HEK293 (cell line): ENCODE measurements around the gene ZNF629.

ENCODE experiments used
- BCL11A ChIP-seq: fragments of 450-650 bp; formaldehyde crosslinking; IDR thresholded peaks from 2 replicates; pipeline ENCODE4 v1.5.1; 2016; ENCODE audit warnings: low read depth, missing biosample characterization, missing genetic modification characterization
- BCL11B ChIP-seq: fragments of 450-650 bp; formaldehyde crosslinking; IDR thresholded peaks from 2 replicates; pipeline ENCODE4 v1.5.1; 2016; ENCODE audit warnings: low read depth, missing biosample characterization, missing genetic modification characterization
- CTCF ChIP-seq: fragments of 450-650 bp; formaldehyde crosslinking; IDR thresholded peaks from 2 replicates; pipeline ENCODE4 v1.5.1; 2016; ENCODE audit warnings: missing biosample characterization, missing genetic modification characterization
- ELK4 ChIP-seq: IDR thresholded peaks from 2 replicates; pipeline ENCODE4 v1.6.1; 2011; ENCODE audit warnings: mild to moderate bottlenecking, low read depth, low read length, borderline replicate concordance
- IKZF3 ChIP-seq: fragments of 450-650 bp; IDR thresholded peaks from 2 replicates; pipeline ENCODE4 v1.5.0; 2018; ENCODE audit warnings: missing biosample characterization, mild to moderate bottlenecking, missing genetic modification characterization, moderate library complexity
- INSM2 ChIP-seq: fragments of 450-650 bp; formaldehyde crosslinking; IDR thresholded peaks from 2 replicates; pipeline ENCODE4 v1.5.1; 2016; ENCODE audit warnings: missing biosample characterization, missing genetic modification characterization
- KLF9 ChIP-seq: fragments of 450-650 bp; formaldehyde crosslinking; IDR thresholded peaks from 2 replicates; pipeline ENCODE4 v1.5.1; 2016; ENCODE audit warnings: missing biosample characterization, missing genetic modification characterization, low read depth
- MYNN ChIP-seq: fragments of 450-650 bp; formaldehyde crosslinking; IDR thresholded peaks from 2 replicates; pipeline ENCODE4 v1.5.1; 2016; ENCODE audit warnings: missing biosample characterization, missing genetic modification characterization, borderline replicate concordance
- SP2 ChIP-seq: fragments of 450-650 bp; formaldehyde crosslinking; IDR thresholded peaks from 2 replicates; pipeline ENCODE4 v1.5.1; 2016; ENCODE audit warnings: missing biosample characterization, missing genetic modification characterization
- TRIM28 ChIP-seq: IDR thresholded peaks from 2 replicates; pipeline ENCODE4 v1.6.1; 2011; ENCODE audit warnings: low read length, control low read depth, borderline replicate concordance
- ZBTB20 ChIP-seq: fragments of 450-650 bp; formaldehyde crosslinking; IDR thresholded peaks from 2 replicates; pipeline ENCODE4 v1.5.1; 2016; ENCODE audit warnings: missing biosample characterization, missing genetic modification characterization
- ZBTB48 ChIP-seq: fragments of 450-650 bp; formaldehyde crosslinking; IDR thresholded peaks from 2 replicates; pipeline ENCODE4 v1.5.1; 2016; ENCODE audit warnings: missing biosample characterization, missing genetic modification characterization
- ZFP69B ChIP-seq: fragments of 450-650 bp; formaldehyde crosslinking; IDR thresholded peaks from 2 replicates; pipeline ENCODE4 v1.5.1; 2016; ENCODE audit warnings: missing biosample characterization, missing genetic modification characterization
- ZNF157 ChIP-seq: fragments of 450-650 bp; formaldehyde crosslinking; IDR thresholded peaks from 2 replicates; pipeline ENCODE4 v1.5.1; 2016; ENCODE audit warnings: missing biosample characterization, missing genetic modification characterization
- ZNF214 ChIP-seq: fragments of 450-650 bp; formaldehyde crosslinking; IDR thresholded peaks from 2 replicates; pipeline ENCODE4 v1.5.1; 2017; ENCODE audit warnings: missing biosample characterization, mild to moderate bottlenecking, missing genetic modification characterization, borderline replicate concordance
- ZNF23 ChIP-seq: fragments of 450-650 bp; formaldehyde crosslinking; IDR thresholded peaks from 2 replicates; pipeline ENCODE4 v1.5.1; 2016; ENCODE audit warnings: missing biosample characterization, missing genetic modification characterization, borderline replicate concordance
- ZNF239 ChIP-seq: fragments of 450-650 bp; formaldehyde crosslinking; IDR thresholded peaks from 2 replicates; pipeline ENCODE4 v1.5.1; 2016; ENCODE audit warnings: missing biosample characterization, missing genetic modification characterization
- ZNF248 ChIP-seq: fragments of 450-650 bp; formaldehyde crosslinking; IDR thresholded peaks from 2 replicates; pipeline ENCODE4 v1.5.1; 2017; ENCODE audit warnings: missing biosample characterization, missing genetic modification characterization
- ZNF266 ChIP-seq: fragments of 450-650 bp; formaldehyde crosslinking; IDR thresholded peaks from 2 replicates; pipeline ENCODE4 v1.5.1; 2016; ENCODE audit warnings: missing biosample characterization, missing genetic modification characterization, low read depth
- ZNF311 ChIP-seq: fragments of 450-650 bp; formaldehyde crosslinking; IDR thresholded peaks from 2 replicates; pipeline ENCODE4 v1.5.1; 2017; ENCODE audit warnings: missing biosample characterization, missing genetic modification characterization, borderline replicate concordance
- ZNF391 ChIP-seq: fragments of 450-650 bp; formaldehyde crosslinking; IDR thresholded peaks from 2 replicates; pipeline ENCODE4 v1.5.1; 2016; ENCODE audit warnings: low read depth, missing biosample characterization, missing genetic modification characterization, borderline replicate concordance
- ZNF394 ChIP-seq: fragments of 450-650 bp; formaldehyde crosslinking; IDR thresholded peaks from 2 replicates; pipeline ENCODE4 v1.5.1; 2016; ENCODE audit warnings: missing biosample characterization, missing genetic modification characterization, mild to moderate bottlenecking, moderate library complexity, borderline replicate concordance
- ZNF426 ChIP-seq: fragments of 450-650 bp; formaldehyde crosslinking; IDR thresholded peaks from 2 replicates; pipeline ENCODE4 v1.5.1; 2017; ENCODE audit warnings: missing biosample characterization, missing genetic modification characterization, mild to moderate bottlenecking, inconsistent platforms, moderate library complexity
- ZNF501 ChIP-seq: fragments of 450-650 bp; formaldehyde crosslinking; IDR thresholded peaks from 2 replicates; pipeline ENCODE4 v1.5.1; 2016; ENCODE audit warnings: missing biosample characterization, missing genetic modification characterization
- ZNF510 ChIP-seq: fragments of 450-650 bp; formaldehyde crosslinking; IDR thresholded peaks from 2 replicates; pipeline ENCODE4 v1.5.1; 2018; ENCODE audit warnings: mild to moderate bottlenecking, missing genetic modification characterization, missing biosample characterization; ENCODE audit not compliant: insufficient replicate concordance
- ZNF530 ChIP-seq: fragments of 450-650 bp; formaldehyde crosslinking; IDR thresholded peaks from 2 replicates; pipeline ENCODE4 v1.5.1; 2016; ENCODE audit warnings: low read depth, missing biosample characterization, missing genetic modification characterization
- ZNF585B ChIP-seq: fragments of 450-650 bp; formaldehyde crosslinking; IDR thresholded peaks from 2 replicates; pipeline ENCODE4 v1.5.1; 2016; ENCODE audit warnings: missing biosample characterization, missing genetic modification characterization
- ZNF600 ChIP-seq: fragments of 450-650 bp; formaldehyde crosslinking; IDR thresholded peaks from 2 replicates; pipeline ENCODE4 v1.5.1; 2016; ENCODE audit warnings: missing biosample characterization, missing genetic modification characterization
- ZNF692 ChIP-seq: fragments of 450-650 bp; formaldehyde crosslinking; IDR thresholded peaks from 2 replicates; pipeline ENCODE4 v1.5.1; 2016; ENCODE audit warnings: missing biosample characterization, missing genetic modification characterization
- ZNF768 ChIP-seq: fragments of 450-650 bp; formaldehyde crosslinking; IDR thresholded peaks from 2 replicates; pipeline ENCODE4 v1.5.1; 2018; ENCODE audit warnings: missing biosample characterization, mild to moderate bottlenecking, missing genetic modification characterization
- ZNF776 ChIP-seq: fragments of 450-650 bp; formaldehyde crosslinking; IDR thresholded peaks from 2 replicates; pipeline ENCODE4 v1.5.0; 2017; ENCODE audit warnings: missing biosample characterization, missing genetic modification characterization, borderline replicate concordance
- ZSCAN16 ChIP-seq: fragments of 450-650 bp; formaldehyde crosslinking; IDR thresholded peaks from 2 replicates; pipeline ENCODE4 v1.5.1; 2016; ENCODE audit warnings: missing biosample characterization, missing genetic modification characterization

Gene ZNF629

DNA sequence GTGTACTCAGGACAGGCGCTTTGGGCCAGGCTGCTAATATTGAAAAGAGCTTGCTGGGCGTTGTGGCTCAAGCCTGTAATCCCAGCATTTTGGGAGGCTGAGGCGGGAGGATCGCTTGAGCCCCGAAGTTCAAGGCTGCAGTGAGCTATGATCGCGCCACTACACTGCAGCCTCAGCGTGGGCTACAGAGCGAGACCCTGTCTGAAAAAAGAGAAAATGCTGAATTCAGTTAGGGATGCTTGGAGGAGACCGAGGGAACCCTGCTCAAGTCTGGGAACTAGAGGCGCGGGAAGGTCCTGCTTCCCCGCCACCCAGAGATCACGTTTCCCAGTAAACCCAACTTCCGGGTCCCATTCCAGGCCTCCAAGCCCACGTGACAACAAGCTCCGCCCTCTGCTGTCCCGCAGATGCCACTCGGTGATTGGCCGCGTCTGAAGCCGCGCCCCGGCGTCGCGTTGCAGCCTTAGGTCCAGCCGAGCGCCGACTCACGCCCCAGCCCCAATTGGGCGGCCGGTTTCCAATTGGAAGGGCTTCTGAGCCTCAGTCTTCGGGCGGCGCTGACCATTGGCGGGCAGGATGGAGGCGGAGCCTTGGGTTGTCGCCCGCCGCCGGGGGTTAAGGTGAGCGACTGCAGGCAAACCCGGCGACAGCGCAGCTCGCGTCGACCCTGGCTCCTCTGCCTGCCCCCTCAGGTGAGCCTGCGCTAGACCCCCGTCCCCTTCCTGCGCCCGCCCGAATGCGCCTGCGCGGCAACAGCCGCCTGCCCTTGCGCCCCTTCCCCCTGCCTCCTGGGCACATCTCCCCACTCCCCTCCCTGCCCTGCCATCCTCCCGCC, 39.0 kb downstream of the ZNF629 start, which contains the start of gene PHKG2 (continued):
- TF ChIP-seq ZNF776 (tag by site-specific recombination) (no peak), INSM2 (tag by site-specific recombination) (peak; percentile 69; the same call in 1 of the 2 replicates), IKZF3 (tag by site-specific recombination) (peak; percentile 93), CTCF (peak; percentile 10; the same call in 1 of the 2 replicates), ZNF311 (tag by site-specific recombination) (no peak), TRIM28 (peak; percentile 31; the same call in 1 of the 2 replicates), ZNF214 (tag by site-specific recombination) (no peak), ZNF768 (tag by site-specific recombination) (no peak), SP2 (tag by site-specific recombination) (peak; percentile 100), ZBTB20 (tag by site-specific recombination) (peak; percentile 44; the same call in 1 of the 2 replicates), ZNF600 (peak; percentile 90), ZBTB48 (tag by site-specific recombination) (peak; percentile 80), ZFP69B (tag by site-specific recombination) (peak; percentile 55; the same call in 1 of the 2 replicates), ZNF692 (tag by site-specific recombination) (peak; percentile 82; the same call in 1 of the 2 replicates), BCL11B (tag by site-specific recombination) (no peak), ELK4 (peak; percentile 69; the same call in 1 of the 2 replicates), ZNF239 (tag by site-specific recombination) (no peak; the same call in 1 of the 2 replicates), ZNF391 (tag by site-specific recombination) (no peak), ZNF510 (no peak), ZSCAN16 (tag by site-specific recombination) (no peak), ZNF501 (tag by site-specific recombination) (no peak; the same call in 1 of the 2 replicates), ZNF23 (tag by site-specific recombination) (no peak), ZNF266 (tag by site-specific recombination) (no peak), ZNF530 (tag by site-specific recombination) (no peak), MYNN (tag by site-specific recombination) (no peak), BCL11A (tag by site-specific recombination) (no peak), ZNF394 (peak; percentile 43; the same call in 1 of the 2 replicates), ZNF248 (tag by site-specific recombination) (no peak), ZNF157 (tag by site-specific recombination) (no peak), ZNF585B (no peak), KLF9 (tag by site-specific recombination) (peak; percentile 19), ZNF426 (tag by site-specific recombination) (no peak)
